ENCODE data around the gene ATOH1.

Gene ATOH1

DNA sequence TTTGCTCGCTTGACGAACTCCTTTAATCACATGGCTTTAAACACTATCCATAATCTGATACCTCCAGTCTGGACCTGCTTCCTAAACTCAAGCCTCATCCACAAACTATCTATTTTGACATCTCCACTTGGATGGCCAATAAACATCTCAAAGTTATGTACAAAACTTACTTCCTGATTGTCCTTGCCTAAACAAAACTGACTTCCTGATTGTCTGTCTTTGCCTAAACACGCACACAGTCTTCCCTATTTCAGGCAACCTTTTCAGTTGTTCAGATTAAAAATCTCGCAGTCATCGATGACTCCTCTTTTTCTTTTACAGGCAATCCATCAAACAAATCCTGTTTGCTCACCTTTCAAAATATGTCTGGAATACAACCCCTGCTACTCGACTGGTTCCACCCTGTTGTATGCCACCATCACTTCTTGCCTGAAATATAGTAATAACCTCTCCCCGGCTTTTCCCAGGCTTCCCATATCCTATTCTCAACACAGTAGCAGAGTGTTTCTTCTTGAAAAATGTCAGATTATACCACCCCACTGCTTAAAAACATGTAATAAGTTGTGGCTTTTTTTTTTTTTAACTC lies 39.0 kb downstream of the ATOH1 start:
- H3K9ac ChIP-seq (ENCODE audit: insufficient read length, low read depth) = no peak overlapping the region
- no peaks in the 10 kb centered on the region for H3K4me1 ChIP-seq (ENCODE audit: insufficient read depth, insufficient read length)
- no peak for TF ChIP-seq SUZ12 (IDR thresholded peaks at IDR 0.05; ENCODE audit: extremely low read depth, insufficient read depth, insufficient read length)
- TF ChIP-seq ZNF274 (IDR thresholded peaks at IDR 0.05; ENCODE audit: low read depth, low read length) = no peak
- TF ChIP-seq YY1 (IDR thresholded peaks at IDR 0.05; ENCODE audit: insufficient read depth, insufficient read length) = no peak
- DNase-seq (ENCODE audit: low read depth, low spot score) = no peak
- no peaks in the 10 kb centered on the region for H3K36me3 ChIP-seq (ENCODE audit: insufficient read depth, insufficient read length, low read length)
- no peaks in the 10 kb centered on the region for H3K9me3 ChIP-seq (ENCODE audit: insufficient read depth, low read length)
- H3K4me3 ChIP-seq (ENCODE audit: insufficient read length, low read depth) = no peak overlapping the region
- H3K27me3 ChIP-seq (ENCODE audit: insufficient read depth, insufficient read length) = no peaks in the 10 kb centered on the region

DNA sequence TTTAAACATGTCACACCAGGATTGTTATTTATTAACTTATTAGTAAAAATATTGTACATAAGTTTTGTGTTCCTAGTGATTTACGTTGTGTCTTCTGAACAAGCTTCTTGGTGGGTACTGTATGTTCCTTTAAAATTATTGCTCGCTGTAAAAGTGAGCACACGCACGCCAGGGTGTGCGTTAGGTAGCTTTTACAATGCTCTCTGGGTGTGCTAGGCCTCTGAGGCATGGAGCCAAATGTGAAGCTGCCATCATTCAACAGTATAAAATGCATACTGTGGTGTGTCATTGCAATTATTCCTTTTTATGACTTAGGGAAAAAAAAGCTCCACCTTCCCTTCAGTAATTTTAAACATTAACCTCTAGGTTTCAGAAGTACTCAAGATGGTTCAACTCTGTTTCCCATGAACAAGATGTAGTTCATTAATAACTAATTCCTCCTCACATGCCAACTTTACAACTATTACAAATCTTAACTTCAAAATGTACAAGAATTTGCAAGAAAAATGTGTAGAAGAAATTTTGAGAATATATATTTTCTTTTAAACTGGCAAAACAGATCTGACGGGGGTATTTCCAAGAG lies 42.4 kb downstream of the ATOH1 start:
- no peak overlapping the region for H3K9ac ChIP-seq (ENCODE audit: insufficient read length, low read depth)
- H3K4me3 ChIP-seq (ENCODE audit: insufficient read length, low read depth) = no peak overlapping the region
- TF ChIP-seq YY1 (IDR thresholded peaks at IDR 0.05; ENCODE audit: insufficient read depth, insufficient read length) = no peak
- TF ChIP-seq ZNF274 (IDR thresholded peaks at IDR 0.05; ENCODE audit: low read depth, low read length) = no peak
- no peak for TF ChIP-seq SUZ12 (IDR thresholded peaks at IDR 0.05; ENCODE audit: extremely low read depth, insufficient read depth, insufficient read length)
- H3K4me1 ChIP-seq (ENCODE audit: insufficient read depth, insufficient read length) = no peaks in the 10 kb centered on the region
- no peaks in the 10 kb centered on the region for H3K9me3 ChIP-seq (ENCODE audit: insufficient read depth, low read length)
- DNase-seq (ENCODE audit: low read depth, low spot score) = no peak
- H3K36me3 ChIP-seq (ENCODE audit: insufficient read depth, insufficient read length, low read length) = no peaks in the 10 kb centered on the region
- no peaks in the 10 kb centered on the region for H3K27me3 ChIP-seq (ENCODE audit: insufficient read depth, insufficient read length)

DNA sequence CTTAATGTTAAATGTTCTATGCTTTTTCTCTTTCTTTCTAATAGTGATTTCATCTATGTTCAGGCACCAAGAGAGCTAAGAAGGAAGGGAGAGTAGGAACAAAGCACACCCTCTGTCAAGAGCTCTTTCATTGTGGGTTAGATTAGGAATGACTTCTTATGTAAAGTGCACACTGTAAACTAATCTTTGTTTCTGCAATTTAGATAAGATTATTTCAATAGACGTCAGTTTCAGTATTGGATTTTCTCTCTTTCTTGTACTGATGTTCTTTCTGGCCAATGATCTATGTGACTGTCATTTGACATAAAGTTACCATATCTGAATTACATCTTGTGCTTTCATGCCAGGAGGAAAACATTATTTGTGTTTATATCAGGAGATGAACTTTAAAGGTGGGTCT lies 48.2 kb downstream of the ATOH1 start:
- TF ChIP-seq ZNF274 (IDR thresholded peaks at IDR 0.05; ENCODE audit: low read depth, low read length) (no peak), YY1 (IDR thresholded peaks at IDR 0.05; ENCODE audit: insufficient read depth, insufficient read length) (no peak), SUZ12 (IDR thresholded peaks at IDR 0.05; ENCODE audit: extremely low read depth, insufficient read depth, insufficient read length) (no peak)
- Histone ChIP-seq H3K9me3 (ENCODE audit: insufficient read depth, low read length) (no peaks in the 10 kb centered on the region), H3K4me3 (ENCODE audit: insufficient read length, low read depth) (no peak overlapping the region), H3K4me1 (ENCODE audit: insufficient read depth, insufficient read length) (no peaks in the 10 kb centered on the region), H3K27me3 (ENCODE audit: insufficient read depth, insufficient read length) (no peaks in the 10 kb centered on the region), H3K36me3 (ENCODE audit: insufficient read depth, insufficient read length, low read length) (no peaks in the 10 kb centered on the region), H3K9ac (ENCODE audit: insufficient read length, low read depth) (no peak overlapping the region)
- DNase-seq (ENCODE audit: low read depth, low spot score) = no peak

DNA sequence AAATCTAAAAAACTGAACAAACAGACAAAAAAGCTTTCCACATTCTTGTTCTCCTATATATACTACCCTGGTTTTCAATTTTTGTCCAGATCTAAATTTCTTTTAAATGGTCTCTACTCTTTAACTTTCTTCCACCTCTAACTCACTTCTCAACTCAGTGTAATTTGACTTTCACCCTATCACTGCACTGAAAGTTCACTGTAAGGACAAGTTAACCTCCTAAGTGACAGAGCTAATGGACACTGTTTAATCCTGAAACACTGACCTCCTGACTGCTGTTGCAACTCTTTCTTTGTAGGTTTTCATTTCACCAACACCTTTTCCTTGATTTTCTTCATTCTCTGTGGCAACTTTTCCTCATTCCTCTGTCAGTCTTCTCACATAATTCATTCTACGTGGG lies 50.0 kb downstream of the ATOH1 start:
- H3K4me3 ChIP-seq (ENCODE audit: insufficient read length, low read depth) = no peak overlapping the region
- TF ChIP-seq ZNF274 (IDR thresholded peaks at IDR 0.05; ENCODE audit: low read depth, low read length) (no peak), SUZ12 (IDR thresholded peaks at IDR 0.05; ENCODE audit: extremely low read depth, insufficient read depth, insufficient read length) (no peak), YY1 (IDR thresholded peaks at IDR 0.05; ENCODE audit: insufficient read depth, insufficient read length) (no peak)
- H3K36me3 ChIP-seq (ENCODE audit: insufficient read depth, insufficient read length, low read length) = no peaks in the 10 kb centered on the region
- no peaks in the 10 kb centered on the region for H3K4me1 ChIP-seq (ENCODE audit: insufficient read depth, insufficient read length)
- no peaks in the 10 kb centered on the region for H3K9me3 ChIP-seq (ENCODE audit: insufficient read depth, low read length)
- no peak for DNase-seq (ENCODE audit: low read depth, low spot score)
- H3K27me3 ChIP-seq (ENCODE audit: insufficient read depth, insufficient read length) = no peaks in the 10 kb centered on the region
- H3K9ac ChIP-seq (ENCODE audit: insufficient read length, low read depth) = no peak overlapping the region

DNA sequence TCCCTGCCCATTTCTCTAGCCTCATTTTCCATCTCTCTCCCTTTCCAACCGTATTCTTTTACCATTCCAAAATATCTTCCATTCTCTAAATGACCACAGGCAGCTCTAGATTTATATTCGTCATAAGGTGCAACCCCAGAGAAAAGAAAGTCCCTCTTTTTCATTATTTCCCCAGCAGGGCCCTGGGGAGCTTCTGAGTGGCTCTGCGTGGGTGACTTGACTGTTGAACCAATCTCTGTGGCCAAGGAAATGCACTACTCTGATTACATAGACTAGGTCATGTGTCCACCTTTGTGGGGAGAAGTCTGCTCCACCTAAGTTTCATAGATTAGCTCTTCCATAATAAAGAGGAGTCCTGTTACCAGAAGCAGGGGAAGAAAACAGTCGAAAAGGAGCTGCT lies 51.4 kb downstream of the ATOH1 start:
- H3K4me3 ChIP-seq (ENCODE audit: insufficient read length, low read depth) = no peak overlapping the region
- no peaks in the 10 kb centered on the region for H3K27me3 ChIP-seq (ENCODE audit: insufficient read depth, insufficient read length)
- H3K4me1 ChIP-seq (ENCODE audit: insufficient read depth, insufficient read length) = no peaks in the 10 kb centered on the region
- no peaks in the 10 kb centered on the region for H3K9me3 ChIP-seq (ENCODE audit: insufficient read depth, low read length)
- H3K9ac ChIP-seq (ENCODE audit: insufficient read length, low read depth) = no peak overlapping the region
- DNase-seq (ENCODE audit: low read depth, low spot score) = no peak
- TF ChIP-seq YY1 (IDR thresholded peaks at IDR 0.05; ENCODE audit: insufficient read depth, insufficient read length) (no peak), SUZ12 (IDR thresholded peaks at IDR 0.05; ENCODE audit: extremely low read depth, insufficient read depth, insufficient read length) (no peak), ZNF274 (IDR thresholded peaks at IDR 0.05; ENCODE audit: low read depth, low read length) (no peak)
- no peaks in the 10 kb centered on the region for H3K36me3 ChIP-seq (ENCODE audit: insufficient read depth, insufficient read length, low read length)

All from NT2/D1 (cell line).